ENCODE results near the gene AGTPBP1.
"Not testable (repeated sequence)": the region's sequence is repeated elsewhere in the genome, so short reads cannot be mapped to it uniquely, and the experiment has no call there.

Gene AGTPBP1

DNA sequence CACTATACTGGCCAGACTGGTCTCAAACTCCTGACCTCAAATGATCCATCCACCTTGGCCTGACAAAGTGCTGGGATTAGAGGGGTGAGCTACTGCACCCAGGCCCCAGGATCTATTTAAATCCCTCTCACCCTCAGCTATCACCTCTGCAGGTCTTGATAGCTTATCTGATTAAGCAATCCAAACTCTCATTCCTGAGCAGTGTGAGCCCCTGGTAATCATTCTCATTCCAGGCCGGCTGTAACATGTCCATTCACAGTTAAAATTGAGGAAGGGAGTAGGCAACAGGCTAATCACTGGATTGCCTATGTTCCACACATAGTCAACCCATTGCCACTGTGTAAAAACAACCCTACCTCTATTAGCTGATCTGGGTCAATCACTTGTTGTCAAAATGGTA lies 111.1 kb downstream of the AGTPBP1 start:
- H3K4me1 ChIP-seq (ENCODE audit: insufficient read depth, low read length) = no peaks in the 10 kb centered on the region
- no peaks in the 10 kb centered on the region for H3K9me3 ChIP-seq (ENCODE audit: control insufficient read depth, insufficient read depth, low read length)
- no peak overlapping the region for H3K9ac ChIP-seq (ENCODE audit: low read depth, low read length)
- H3K36me3 ChIP-seq (ENCODE audit: insufficient read depth, low read length) = peaks cover 5% of the 10 kb centered on the region

DNA sequence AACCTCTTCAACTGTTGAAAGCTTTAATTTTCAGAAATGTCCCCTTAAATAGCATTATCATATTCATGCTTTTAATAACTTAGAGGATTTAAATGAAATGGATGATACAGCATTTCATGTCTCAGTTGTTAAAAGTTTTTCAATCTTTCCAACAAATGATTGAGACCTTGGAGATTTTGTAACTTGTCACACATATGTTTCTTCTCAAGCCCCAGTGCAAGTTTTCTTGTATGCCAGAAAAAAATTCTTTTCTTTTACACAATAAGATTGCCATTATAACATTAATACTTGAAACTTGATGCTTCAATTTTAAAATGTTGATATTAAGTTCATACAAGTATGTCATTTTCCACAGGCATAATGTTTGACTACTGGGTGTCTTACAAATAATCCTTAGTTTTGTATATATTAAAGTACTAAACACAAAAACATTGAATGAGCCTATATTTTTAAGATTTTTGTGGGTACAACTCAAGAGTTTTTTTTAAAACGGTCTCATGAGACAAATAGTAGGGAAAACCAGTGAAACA lies 124.5 kb downstream of the AGTPBP1 start:
- Histone ChIP-seq H3K36me3 (ENCODE audit: insufficient read depth, low read length) (no peaks in the 10 kb centered on the region), H3K9me3 (ENCODE audit: control insufficient read depth, insufficient read depth, low read length) (no peaks in the 10 kb centered on the region), H3K9ac (ENCODE audit: low read depth, low read length) (no peak overlapping the region), H3K4me1 (ENCODE audit: insufficient read depth, low read length) (no peaks in the 10 kb centered on the region)

DNA sequence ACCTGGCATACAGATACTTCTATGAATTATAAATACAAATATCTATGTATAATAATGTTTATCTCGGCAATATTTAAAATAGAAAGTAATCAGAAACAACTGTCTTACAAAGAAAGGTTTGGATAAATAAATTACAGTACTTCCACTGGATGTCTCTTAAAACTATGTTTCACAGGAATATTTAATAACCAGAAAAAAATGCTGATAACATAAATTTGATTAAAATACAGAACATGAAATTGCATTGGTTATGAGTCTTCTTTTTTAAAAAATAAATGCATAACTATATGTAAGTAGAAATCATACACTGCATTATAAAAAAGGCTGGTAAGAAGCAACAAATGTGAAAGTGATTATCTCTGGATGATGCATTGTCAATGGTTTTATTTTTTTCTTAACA lies 126.0 kb downstream of the AGTPBP1 start:
- Histone ChIP-seq H3K9me3 (ENCODE audit: control insufficient read depth, insufficient read depth, low read length) (no peaks in the 10 kb centered on the region), H3K9ac (ENCODE audit: low read depth, low read length) (no peak overlapping the region), H3K4me1 (ENCODE audit: insufficient read depth, low read length) (no peaks in the 10 kb centered on the region), H3K36me3 (ENCODE audit: insufficient read depth, low read length) (no peaks in the 10 kb centered on the region)

DNA sequence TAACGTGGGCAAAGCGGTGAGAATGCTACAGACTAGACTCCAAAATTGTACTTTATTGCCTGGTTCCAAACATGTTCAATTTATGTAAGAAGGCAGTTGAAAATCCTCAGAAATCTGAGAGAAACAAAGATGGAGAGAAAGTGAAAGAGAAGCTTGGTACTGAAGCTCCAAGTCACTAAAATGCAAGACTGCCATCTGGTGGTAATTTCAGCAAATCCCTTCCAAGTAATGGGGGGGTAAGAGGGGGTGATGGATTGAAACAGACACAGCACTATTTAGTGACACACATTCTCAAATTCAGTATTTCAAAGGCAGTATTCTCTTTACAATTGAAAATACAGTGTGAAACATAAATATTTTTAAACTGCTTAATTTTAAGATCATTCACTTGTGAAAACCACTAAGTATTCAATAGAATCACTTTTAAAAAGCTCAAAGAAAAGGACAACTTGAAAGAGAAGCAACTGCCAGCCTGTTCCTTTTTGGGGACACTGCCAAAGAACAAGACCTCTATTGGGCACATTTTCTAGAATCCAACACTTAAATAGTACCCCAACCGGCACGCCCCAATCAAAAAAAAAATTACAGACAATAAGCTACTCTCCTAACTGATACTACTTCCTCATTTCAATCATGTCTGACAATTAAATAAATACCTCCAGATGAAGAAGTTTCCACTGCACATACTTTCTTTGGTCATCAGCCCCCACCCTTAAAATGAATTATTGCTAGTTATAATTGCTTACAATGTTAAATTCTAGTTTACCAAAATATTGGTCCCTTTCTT lies 131.5 kb downstream of the AGTPBP1 start:
- H3K9me3 ChIP-seq (ENCODE audit: control insufficient read depth, insufficient read depth, low read length) = no peaks in the 10 kb centered on the region
- H3K9ac ChIP-seq (ENCODE audit: low read depth, low read length) = no peak overlapping the region
- H3K4me1 ChIP-seq (ENCODE audit: insufficient read depth, low read length) = peaks cover 2% of the 10 kb centered on the region; the same call in 1 of the 2 replicates
- no peaks in the 10 kb centered on the region for H3K36me3 ChIP-seq (ENCODE audit: insufficient read depth, low read length)

DNA sequence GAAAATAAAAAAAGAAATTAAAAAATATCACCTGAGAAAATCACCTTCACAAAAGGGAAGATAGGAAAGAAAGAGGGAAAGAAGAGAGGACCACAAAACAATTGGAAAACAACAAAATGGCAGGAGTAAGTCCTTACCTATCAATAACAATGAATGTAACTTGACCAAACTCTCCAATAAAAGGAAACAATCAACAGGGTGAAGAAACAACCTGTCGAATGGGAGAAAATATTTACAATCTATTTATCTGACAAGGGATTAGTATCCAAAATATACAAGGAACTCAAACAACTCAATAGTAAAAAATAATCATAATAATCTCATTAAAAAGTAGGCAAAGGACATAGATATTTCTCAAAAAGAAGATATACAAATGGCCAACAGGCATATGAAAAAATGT lies 135.8 kb downstream of the AGTPBP1 start:
- H3K9ac ChIP-seq (ENCODE audit: low read depth, low read length) = no peak overlapping the region
- H3K4me1 ChIP-seq (ENCODE audit: insufficient read depth, low read length) = peaks cover 10% of the 10 kb centered on the region; the same call in 1 of the 2 replicates
- H3K36me3 ChIP-seq (ENCODE audit: insufficient read depth, low read length) = no peaks in the 10 kb centered on the region; the same call in none of the 2 replicates
- H3K9me3 ChIP-seq (ENCODE audit: control insufficient read depth, insufficient read depth, low read length) = no peaks in the 10 kb centered on the region; the same call in 1 of the 2 replicates

DNA sequence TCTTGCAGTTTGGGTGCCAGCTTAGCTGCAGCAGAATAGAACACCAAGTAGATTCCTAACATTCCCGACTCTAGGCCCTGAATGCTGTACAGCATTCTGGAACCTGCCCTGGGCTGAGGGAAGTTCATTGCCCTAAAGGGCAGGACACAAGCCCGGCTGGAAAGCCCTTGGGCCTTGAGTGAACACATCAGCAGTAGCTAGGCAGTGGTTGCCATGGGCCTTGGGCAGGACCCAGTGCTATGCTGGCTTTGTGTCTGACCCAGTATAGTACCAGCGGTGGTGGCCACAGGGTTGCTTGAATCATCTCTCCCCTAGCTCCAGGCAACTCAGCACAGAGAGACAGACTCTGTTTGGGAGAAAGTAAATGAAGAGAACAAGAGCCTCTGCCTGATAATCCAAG lies 137.8 kb downstream of the AGTPBP1 start:
- Histone ChIP-seq H3K9me3 (ENCODE audit: control insufficient read depth, insufficient read depth, low read length) (no peaks in the 10 kb centered on the region; the same call in 1 of the 2 replicates), H3K4me1 (ENCODE audit: insufficient read depth, low read length) (peaks cover 14% of the 10 kb centered on the region; the same call in 1 of the 2 replicates), H3K9ac (ENCODE audit: low read depth, low read length) (no peak overlapping the region), H3K36me3 (ENCODE audit: insufficient read depth, low read length) (no peaks in the 10 kb centered on the region; the same call in none of the 2 replicates)

DNA sequence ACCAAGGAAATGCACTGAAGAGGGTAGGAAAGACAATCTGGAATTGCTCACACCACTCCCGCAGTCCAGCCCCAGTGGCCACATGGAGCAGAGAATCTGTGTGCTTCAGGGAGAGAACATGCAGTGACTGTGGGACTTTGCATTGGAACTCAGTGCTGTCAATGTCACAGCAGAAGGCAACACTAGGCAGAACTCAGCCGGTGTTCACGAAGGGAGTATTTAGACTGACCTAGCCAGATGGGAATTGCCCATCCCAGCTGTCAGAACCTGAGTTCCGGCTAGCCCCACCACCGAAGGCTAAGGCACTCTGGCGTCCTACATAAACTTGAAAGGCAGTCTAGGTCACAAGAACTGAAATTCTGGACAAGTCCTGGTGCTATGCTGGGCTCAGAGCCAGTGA lies 139.0 kb downstream of the AGTPBP1 start:
- Histone ChIP-seq H3K4me1 (ENCODE audit: insufficient read depth, low read length) (peaks cover 14% of the 10 kb centered on the region; the same call in 1 of the 2 replicates), H3K9me3 (ENCODE audit: control insufficient read depth, insufficient read depth, low read length) (no peaks in the 10 kb centered on the region; the same call in 1 of the 2 replicates), H3K36me3 (ENCODE audit: insufficient read depth, low read length) (no peaks in the 10 kb centered on the region; the same call in none of the 2 replicates), H3K9ac (ENCODE audit: low read depth, low read length) (no peak overlapping the region)

DNA sequence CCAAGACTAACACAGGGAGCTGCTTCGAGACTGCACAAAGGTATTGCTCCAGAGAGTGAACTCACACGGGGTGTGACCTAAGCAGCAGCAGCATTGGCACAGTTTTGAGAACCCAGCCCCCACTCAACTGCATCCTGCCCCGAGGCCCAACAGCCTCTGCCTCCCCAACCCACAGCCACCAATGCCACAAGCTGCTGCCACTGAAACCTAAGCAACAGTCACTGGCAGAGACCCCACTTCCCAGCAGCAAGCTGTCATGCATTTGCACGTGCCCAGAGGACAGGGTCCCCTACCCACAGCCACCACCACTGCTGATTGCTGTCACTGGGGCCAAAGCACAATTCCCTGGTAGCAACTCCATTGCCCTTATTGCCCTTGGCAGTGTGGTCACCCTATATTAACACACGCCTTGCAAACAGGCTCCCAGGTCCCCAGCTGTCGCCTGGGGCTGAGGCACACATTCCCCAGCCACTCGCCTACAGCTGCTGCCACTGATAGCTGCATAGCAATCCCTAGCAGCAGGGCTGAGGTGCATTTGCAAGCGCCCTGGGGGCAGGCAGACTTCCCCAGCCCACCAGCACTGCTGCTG lies 141.0 kb downstream of the AGTPBP1 start:
- H3K9ac ChIP-seq (ENCODE audit: low read depth, low read length) = no peak overlapping the region
- H3K36me3 ChIP-seq (ENCODE audit: insufficient read depth, low read length) = no peaks in the 10 kb centered on the region; the same call in none of the 2 replicates

DNA sequence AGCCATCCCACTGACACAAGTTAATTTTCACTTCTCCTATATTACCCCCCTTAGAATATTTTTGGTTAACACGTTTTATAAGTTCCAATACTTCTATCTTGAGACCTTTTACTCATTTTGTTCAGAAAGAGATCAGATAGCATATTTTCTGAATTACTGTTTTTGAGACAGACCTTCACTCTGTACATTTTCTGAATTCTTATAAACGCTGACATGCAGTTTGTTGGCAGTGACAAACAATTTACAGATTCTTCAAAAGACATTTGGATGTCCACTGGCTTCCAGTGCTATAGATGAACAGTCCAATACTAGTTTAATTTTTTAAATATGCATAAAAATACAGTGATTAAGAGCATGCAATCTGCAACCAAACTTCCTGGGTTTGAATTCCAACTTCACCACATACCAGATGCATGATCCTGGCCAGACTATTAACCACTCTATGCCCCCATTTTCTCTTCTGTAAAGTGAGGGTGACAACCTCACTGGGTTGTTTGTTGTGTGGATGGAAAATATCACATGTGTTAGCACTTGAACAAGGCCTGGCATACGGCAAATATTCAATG lies 142.1 kb downstream of the AGTPBP1 start:
- no peak overlapping the region for H3K9ac ChIP-seq (ENCODE audit: low read depth, low read length)
- peaks cover 14% of the 10 kb centered on the region; the same call in 1 of the 2 replicates for H3K4me1 ChIP-seq (ENCODE audit: insufficient read depth, low read length)
- no peaks in the 10 kb centered on the region for H3K9me3 ChIP-seq (ENCODE audit: control insufficient read depth, insufficient read depth, low read length)
- no peaks in the 10 kb centered on the region; the same call in none of the 2 replicates for H3K36me3 ChIP-seq (ENCODE audit: insufficient read depth, low read length)

More for the DNA sequence above, 141.0 kb downstream of the AGTPBP1 start:
- H3K9me3 ChIP-seq (ENCODE audit: control insufficient read depth, insufficient read depth, low read length) = no peaks in the 10 kb centered on the region; the same call in 1 of the 2 replicates
- H3K4me1 ChIP-seq (ENCODE audit: insufficient read depth, low read length) = peaks cover 14% of the 10 kb centered on the region; the same call in 1 of the 2 replicates

DNA sequence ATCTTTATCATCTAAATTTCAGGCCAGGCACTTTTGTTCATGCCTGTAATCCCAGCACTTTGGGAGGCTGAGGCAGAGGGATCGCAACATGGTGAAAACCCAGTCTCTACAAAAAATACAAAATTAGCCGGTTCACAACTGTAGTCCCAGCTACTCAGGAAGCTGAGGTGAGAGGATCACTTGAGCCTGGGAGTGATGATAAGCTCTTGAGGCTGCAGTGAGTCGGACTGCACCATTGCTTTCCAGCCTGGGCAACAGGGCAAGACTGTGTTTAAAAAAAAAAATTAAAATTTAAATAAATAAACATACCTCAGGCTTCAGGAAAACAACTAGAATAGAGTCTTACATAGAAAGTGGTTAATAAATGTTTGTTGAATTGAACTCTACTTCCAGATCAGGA lies 147.4 kb downstream of the AGTPBP1 start:
- no peaks in the 10 kb centered on the region for H3K9me3 ChIP-seq (ENCODE audit: control insufficient read depth, insufficient read depth, low read length)
- H3K4me1 ChIP-seq (ENCODE audit: insufficient read depth, low read length) = no peaks in the 10 kb centered on the region
- no peak overlapping the region for H3K9ac ChIP-seq (ENCODE audit: low read depth, low read length)
- no peaks in the 10 kb centered on the region for H3K36me3 ChIP-seq (ENCODE audit: insufficient read depth, low read length)

DNA sequence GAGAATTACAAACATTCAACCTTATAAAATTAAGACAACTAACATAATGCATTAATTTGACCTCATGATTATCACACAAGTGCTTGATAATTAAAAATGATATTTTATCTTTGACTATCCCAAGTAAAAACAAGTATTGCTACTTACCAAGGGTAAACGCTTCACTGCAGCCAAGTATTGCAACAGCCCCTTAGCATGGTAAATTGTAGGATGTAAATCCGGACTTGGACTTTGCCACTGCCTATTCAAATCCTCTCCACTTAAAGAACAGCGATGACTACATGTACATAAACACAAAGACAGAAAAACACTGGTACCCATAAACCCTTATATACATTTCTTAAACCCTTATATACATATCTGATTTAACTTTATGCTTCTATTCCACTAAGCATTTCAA lies 155.1 kb downstream of the AGTPBP1 start:
- H3K9me3 ChIP-seq (ENCODE audit: control insufficient read depth, insufficient read depth, low read length) = no peaks in the 10 kb centered on the region
- H3K9ac ChIP-seq (ENCODE audit: low read depth, low read length) = no peak overlapping the region
- no peaks in the 10 kb centered on the region for H3K36me3 ChIP-seq (ENCODE audit: insufficient read depth, low read length)
- H3K4me1 ChIP-seq (ENCODE audit: insufficient read depth, low read length) = no peaks in the 10 kb centered on the region

DNA sequence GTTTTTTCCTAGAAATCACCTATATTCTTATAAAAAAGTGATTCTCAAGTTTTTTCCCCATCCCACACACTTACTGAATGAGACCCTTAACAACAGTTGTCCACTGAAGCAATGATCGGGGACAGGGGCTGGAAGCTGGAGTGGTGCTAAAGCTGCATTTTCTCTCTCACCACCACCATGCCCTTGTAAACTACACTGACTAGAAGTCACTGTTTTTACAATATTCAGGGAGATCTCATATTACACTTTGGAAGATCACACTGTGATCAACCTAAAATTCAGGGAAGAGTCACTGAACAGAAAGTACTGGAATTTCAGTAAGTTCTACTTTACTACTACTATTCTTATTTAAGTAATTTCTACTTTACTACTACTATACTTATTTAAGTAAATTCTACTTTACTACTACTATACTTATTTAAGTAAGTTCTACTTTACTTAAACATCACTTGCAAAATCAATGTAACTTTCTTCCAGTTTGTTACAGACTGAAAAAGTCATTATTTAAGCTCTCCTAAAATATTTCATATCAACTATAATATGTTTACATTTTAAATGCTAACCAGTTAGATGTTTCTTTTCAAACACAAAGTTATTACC lies 164.3 kb downstream of the AGTPBP1 start:
- no peaks in the 10 kb centered on the region for H3K9me3 ChIP-seq (ENCODE audit: control insufficient read depth, insufficient read depth, low read length)
- no peak overlapping the region for H3K9ac ChIP-seq (ENCODE audit: low read depth, low read length)
- H3K4me1 ChIP-seq (ENCODE audit: insufficient read depth, low read length) = no peaks in the 10 kb centered on the region
- no peaks in the 10 kb centered on the region for H3K36me3 ChIP-seq (ENCODE audit: insufficient read depth, low read length)

DNA sequence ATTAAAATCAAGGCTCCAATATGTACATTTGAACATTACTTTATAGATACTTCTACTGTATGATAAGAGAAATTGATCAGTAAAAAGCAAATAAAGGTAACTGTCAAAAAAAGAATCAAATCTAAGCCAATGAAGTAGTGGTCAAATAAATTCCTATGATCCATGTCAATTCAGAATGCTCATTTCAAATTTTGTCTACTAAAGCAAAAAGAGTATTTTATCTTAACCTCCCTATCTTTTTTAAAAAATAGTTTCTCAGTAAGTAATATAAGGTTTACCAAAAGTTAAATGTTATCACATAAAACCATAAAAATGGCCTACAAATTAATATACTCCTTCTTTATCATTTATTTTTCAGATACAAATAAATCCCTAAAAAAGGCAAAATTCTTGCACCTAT lies 165.9 kb downstream of the AGTPBP1 start:
- H3K36me3 ChIP-seq (ENCODE audit: insufficient read depth, low read length) = no peaks in the 10 kb centered on the region
- H3K9me3 ChIP-seq (ENCODE audit: control insufficient read depth, insufficient read depth, low read length) = no peaks in the 10 kb centered on the region
- no peak overlapping the region for H3K9ac ChIP-seq (ENCODE audit: low read depth, low read length)
- no peaks in the 10 kb centered on the region for H3K4me1 ChIP-seq (ENCODE audit: insufficient read depth, low read length)

DNA sequence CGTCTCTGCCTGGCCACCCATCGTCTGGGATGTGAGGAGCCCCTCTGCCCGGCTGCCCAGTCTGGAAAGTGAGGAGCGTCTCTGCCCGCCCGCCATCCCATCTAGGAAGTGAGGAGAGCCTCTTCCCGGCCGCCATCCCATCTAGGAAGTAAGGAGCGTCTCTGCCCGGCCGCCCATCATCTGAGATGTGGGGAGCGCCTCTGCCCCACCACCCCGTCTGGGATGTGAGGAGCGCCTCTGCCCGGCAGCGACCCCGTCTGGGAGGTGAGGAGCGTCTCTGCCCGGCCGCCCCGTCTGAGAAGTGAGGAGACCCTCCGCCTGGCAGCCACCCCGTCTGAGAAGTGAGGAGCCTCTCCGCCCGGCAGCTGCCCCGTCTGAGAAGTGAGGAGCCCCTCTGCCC lies 168.2 kb downstream of the AGTPBP1 start:
- H3K9me3 ChIP-seq (ENCODE audit: control insufficient read depth, insufficient read depth, low read length); H3K4me1 ChIP-seq (ENCODE audit: insufficient read depth, low read length); H3K36me3 ChIP-seq (ENCODE audit: insufficient read depth, low read length); H3K9ac ChIP-seq (ENCODE audit: low read depth, low read length): not testable (repeated sequence)

Data from ES-I3 (cell line).